Measurements from ENCODE around the gene ANO5. TPM values are rescaled to one million over a fixed set of nuclear protein-coding genes. Genes with fewer than 3 reads are reported as not detected.

ANO5 gene
- total and polyA plus RNA-seq, 2 of the 8 experiments (the other 6 are each of a cell fraction or from before 2014, with no cell fraction given) = 2.6 to 5.0 TPM

GRCh38 chr11:22157531-22157930 is 35.4 kb upstream of the ANO5 start:
- Histone ChIP-seq H2BK120ac (replicated peaks; ENCODE audit: low read depth, low read length) (no peak overlapping the region), H4K91ac (replicated peaks; ENCODE audit: insufficient read length, low read length) (no peak overlapping the region), H3K23me2 (ENCODE audit: low read depth, low read length) (0 out of 2 replicates have a peak, but pooled peaks cover 1% of the 10 kb centered on the region), H4K8ac (ENCODE audit: extremely low read depth, insufficient read depth, low read length) (no peak overlapping the region), H3K27me3 (replicated peaks in 1 of 4; ENCODE audit: control insufficient read depth in 3 of 4, extremely low read depth in 1 of 4, insufficient read depth in 3 of 4, low read length in 3 of 4) (no peaks in the 10 kb centered on the region), H4K5ac (ENCODE audit: insufficient read length, low read depth, low read length) (no peak overlapping the region), H3K14ac (ENCODE audit: insufficient read length) (no peak overlapping the region), H3K4ac (replicated peaks; ENCODE audit: insufficient read length, low read depth, low read length) (no peak overlapping the region), H3K27ac (ENCODE audit: low read depth, low read length) (no peak overlapping the region), H3K4me2 (ENCODE audit: insufficient read depth in 1 of 2, low read depth in 2 of 2, low read length in 2 of 2) (no peak overlapping the region), H2BK5ac (ENCODE audit: low read depth, low read length) (no peak overlapping the region), H2AK5ac (ENCODE audit: low read depth, low read length) (no peak overlapping the region), H2BK12ac (ENCODE audit: low read depth, low read length) (no peak overlapping the region), H3K18ac (ENCODE audit: extremely low read depth, low read length) (no peak overlapping the region), H3K4me3 (ENCODE audit: extremely low read depth in 1 of 4, insufficient read depth in 2 of 4, low read depth in 3 of 4, low read length in 4 of 4) (no peak overlapping the region), H2AFZ (ENCODE audit: low read length) (no peak overlapping the region), H2BK20ac (ENCODE audit: low read length) (no peak overlapping the region), H3K36me3 (ENCODE audit: control insufficient read depth in 2 of 4, insufficient read depth in 4 of 4, low read length in 3 of 4) (no peaks in the 10 kb centered on the region), H3K79me2 (ENCODE audit: control insufficient read depth in 1 of 2, insufficient read depth in 2 of 2, low read length in 2 of 2) (no peaks in the 10 kb centered on the region), H2BK15ac (ENCODE audit: low read length) (no peak overlapping the region), H3K4me1 (replicated peaks in 1 of 4; ENCODE audit: control insufficient read depth in 3 of 4, insufficient read depth in 4 of 4, low read length in 3 of 4) (no peaks in the 10 kb centered on the region), H3K9ac (replicated peaks in 1 of 4; ENCODE audit: extremely low read depth in 1 of 4, low read depth in 3 of 4, low read length in 3 of 4) (no peak overlapping the region), H4K20me1 (replicated peaks in 1 of 2; ENCODE audit: control insufficient read depth in 1 of 2, insufficient read depth in 2 of 2, low read length in 2 of 2) (no peaks in the 10 kb centered on the region), H3K23ac (ENCODE audit: insufficient read length) (no peak overlapping the region), H3K9me3 (ENCODE audit: insufficient read depth in 2 of 2, low read depth in 1 of 2, low read length in 1 of 2) (no peaks in the 10 kb centered on the region), H3K79me1 (ENCODE audit: low read depth, low read length) (no peaks in the 10 kb centered on the region), H3K56ac (replicated peaks; ENCODE audit: insufficient read length, low read depth, low read length) (no peak overlapping the region)
- WGBS, 2 experiments (ENCODE audit: extremely low coverage in 1 of 2, insufficient coverage in 1 of 2, insufficient read length in 1 of 2, insufficient replicate concordance in 2 of 2, low coverage in 1 of 2, low lambda C conversion rate in 2 of 2, missing lambda C conversion rate in 1 of 2) = 85% methylated on average over 2 of the region's 2 CpGs; no CpG with 5 or more reads in 1 of the 2 experiments
- POLR2A ChIA-PET (ENCODE audit: partially characterized antibody) = no interaction called here
- DNase-seq (ENCODE audit: low read depth in 1 of 2, low spot score in 2 of 2) (no peak), FAIRE-seq (no peak)
- TF ChIP-seq EZH2 (IDR thresholded peaks at IDR 0.05; ENCODE audit: low read depth, low read length, severe bottlenecking) = no peak
- TF ChIP-seq KDM1A (IDR thresholded peaks at IDR 0.05; ENCODE audit: borderline replicate concordance, low read length) = no peak
- TF ChIP-seq EGR1 (IDR thresholded peaks at IDR 0.05; ENCODE audit: borderline replicate concordance, low read depth, low read length) = no peak
- TF ChIP-seq MAX (IDR thresholded peaks at IDR 0.05) = no peak
- TF ChIP-seq ASH2L (IDR thresholded peaks at IDR 0.05; ENCODE audit: low read length) = no peak
- TF ChIP-seq, protein P1, sequence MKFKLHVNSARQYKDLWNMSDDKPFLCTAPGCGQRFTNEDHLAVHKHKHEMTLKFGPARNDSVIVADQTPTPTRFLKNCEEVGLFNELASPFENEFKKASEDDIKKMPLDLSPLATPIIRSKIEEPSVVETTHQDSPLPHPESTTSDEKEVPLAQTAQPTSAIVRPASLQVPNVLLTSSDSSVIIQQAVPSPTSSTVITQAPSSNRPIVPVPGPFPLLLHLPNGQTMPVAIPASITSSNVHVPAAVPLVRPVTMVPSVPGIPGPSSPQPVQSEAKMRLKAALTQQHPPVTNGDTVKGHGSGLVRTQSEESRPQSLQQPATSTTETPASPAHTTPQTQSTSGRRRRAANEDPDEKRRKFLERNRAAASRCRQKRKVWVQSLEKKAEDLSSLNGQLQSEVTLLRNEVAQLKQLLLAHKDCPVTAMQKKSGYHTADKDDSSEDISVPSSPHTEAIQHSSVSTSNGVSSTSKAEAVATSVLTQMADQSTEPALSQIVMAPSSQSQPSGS (IDR thresholded peaks at IDR 0.05; ENCODE audit: low read length) = no peak
- TF ChIP-seq NRF1 (IDR thresholded peaks at IDR 0.05; ENCODE audit: low read depth, low read length) = no peak
- no peak for TF ChIP-seq CREB1 (IDR thresholded peaks at IDR 0.05)
- no peak for TF ChIP-seq PHF8 (conservative IDR thresholded peaks at IDR 0.05; ENCODE audit: low read depth, low read length)
- no peak for TF ChIP-seq HDAC6 (IDR thresholded peaks at IDR 0.05; ENCODE audit: low read depth, low read length)
- no peak for TF ChIP-seq TCF12 (IDR thresholded peaks at IDR 0.05; ENCODE audit: low read depth, low read length)
- no peak for TF ChIP-seq CBX8 (IDR thresholded peaks at IDR 0.05; ENCODE audit: borderline replicate concordance, low read depth, low read length)
- no peak for TF ChIP-seq POLR2A (IDR thresholded peaks at IDR 0.05; ENCODE audit: control extremely low read depth in 1 of 2, low read depth in 2 of 2, low read length in 2 of 2)
- TF ChIP-seq YY1 (IDR thresholded peaks at IDR 0.05; ENCODE audit: low read depth, low read length) = no peak
- CTCF ChIA-PET (ENCODE audit: partially characterized antibody) = interaction anchor here (1.4 to 1.5 kb wide), 2 partner anchors 12 to 28 kb away, joined by 3 to 4 read pairs; no protein-coding TSS in a partner anchor

Measured in H1 (cell line).